ENCODE data around the gene ROBO2. TPM values are rescaled to one million over a fixed set of nuclear protein-coding genes. Genes with fewer than 3 reads are reported as not detected.

Gene ROBO2
- total and polyA plus RNA-seq, 4 donors: 0.30 to 72.4 (median 3.3) TPM

DNA sequence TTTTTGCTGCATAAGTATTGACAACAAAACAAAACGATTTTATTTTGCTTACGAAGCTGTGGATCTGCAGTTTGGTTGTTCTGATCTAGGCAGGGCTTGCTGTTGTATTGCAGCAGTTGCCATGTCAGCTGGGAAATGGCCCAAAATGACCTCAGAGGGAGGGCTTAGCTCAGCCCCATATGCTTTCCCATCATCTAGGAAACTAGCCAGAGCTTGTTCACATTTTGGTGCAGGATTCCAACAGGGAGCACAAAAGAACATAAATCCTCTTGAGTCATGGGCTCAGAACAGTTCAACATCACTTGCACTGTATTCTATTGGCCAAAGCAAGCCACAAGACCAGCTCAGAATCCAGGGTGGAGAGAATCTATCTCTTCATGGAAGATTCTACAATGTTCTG is 42.2 kb upstream of the ROBO2 start:
- 76% methylated on average over 2 of the region's 2 CpGs for WGBS, 2 donors

GRCh38 chr3:76998555-76998954 is 41.3 kb upstream of the ROBO2 start:
- 86 to 87% methylated on average over 3 of the region's 3 CpGs for WGBS, 2 donors
- ATAC-seq (ENCODE audit: insufficient read depth, low FRiP score) (no peak), DNase-seq (no peak)
- Histone ChIP-seq H3K9ac (ENCODE audit: insufficient read depth in 1 of 2, low read length in 2 of 2) (no peak overlapping the region), H3K4me3 (no peak overlapping the region), H3K4me1 (ENCODE audit: control insufficient read depth in 5 of 5, insufficient read depth in 5 of 5, low read length in 5 of 5) (peaks cover 0 to 9% (median 0%) of the 10 kb centered on the region in 5 donors), H3K9me3 (ENCODE audit: control insufficient read depth in 4 of 4, insufficient read depth in 3 of 4, low read length in 3 of 4) (no peaks in the 10 kb centered on the region), H3K36me3 (ENCODE audit: control insufficient read depth in 4 of 4, insufficient read depth in 4 of 4, low read length in 4 of 4) (no peaks in the 10 kb centered on the region), H3K27me3 (ENCODE audit: control insufficient read depth in 3 of 3, insufficient read depth in 3 of 3, low read length in 2 of 3) (no peaks in the 10 kb centered on the region), H3K27ac (ENCODE audit: low read depth in 1 of 2, low read length in 1 of 2) (no peak overlapping the region)
- TF ChIP-seq, protein P1, sequence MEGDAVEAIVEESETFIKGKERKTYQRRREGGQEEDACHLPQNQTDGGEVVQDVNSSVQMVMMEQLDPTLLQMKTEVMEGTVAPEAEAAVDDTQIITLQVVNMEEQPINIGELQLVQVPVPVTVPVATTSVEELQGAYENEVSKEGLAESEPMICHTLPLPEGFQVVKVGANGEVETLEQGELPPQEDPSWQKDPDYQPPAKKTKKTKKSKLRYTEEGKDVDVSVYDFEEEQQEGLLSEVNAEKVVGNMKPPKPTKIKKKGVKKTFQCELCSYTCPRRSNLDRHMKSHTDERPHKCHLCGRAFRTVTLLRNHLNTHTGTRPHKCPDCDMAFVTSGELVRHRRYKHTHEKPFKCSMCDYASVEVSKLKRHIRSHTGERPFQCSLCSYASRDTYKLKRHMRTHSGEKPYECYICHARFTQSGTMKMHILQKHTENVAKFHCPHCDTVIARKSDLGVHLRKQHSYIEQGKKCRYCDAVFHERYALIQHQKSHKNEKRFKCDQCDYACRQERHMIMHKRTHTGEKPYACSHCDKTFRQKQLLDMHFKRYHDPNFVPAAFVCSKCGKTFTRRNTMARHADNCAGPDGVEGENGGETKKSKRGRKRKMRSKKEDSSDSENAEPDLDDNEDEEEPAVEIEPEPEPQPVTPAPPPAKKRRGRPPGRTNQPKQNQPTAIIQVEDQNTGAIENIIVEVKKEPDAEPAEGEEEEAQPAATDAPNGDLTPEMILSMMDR (IDR thresholded peaks at IDR 0.05; ENCODE audit: control extremely low read depth, extremely low read depth): no peak

More for the DNA sequence above, 42.2 kb upstream of the ROBO2 start:
- peaks cover 0 to 9% (median 0%) of the 10 kb centered on the region in 5 donors for H3K4me1 ChIP-seq (ENCODE audit: control insufficient read depth in 5 of 5, insufficient read depth in 5 of 5, low read length in 5 of 5)
- TF ChIP-seq, protein P1 (IDR thresholded peaks at IDR 0.05; ENCODE audit: control extremely low read depth, extremely low read depth): no peak
- no peaks in the 10 kb centered on the region for H3K9me3 ChIP-seq (ENCODE audit: control insufficient read depth in 4 of 4, insufficient read depth in 3 of 4, low read length in 3 of 4)
- H3K27ac ChIP-seq (ENCODE audit: low read depth in 1 of 2, low read length in 1 of 2): no peak overlapping the region
- no peaks in the 10 kb centered on the region for H3K36me3 ChIP-seq (ENCODE audit: control insufficient read depth in 4 of 4, insufficient read depth in 4 of 4, low read length in 4 of 4)
- no peak overlapping the region for H3K4me3 ChIP-seq
- no peak overlapping the region for H3K9ac ChIP-seq (ENCODE audit: insufficient read depth in 1 of 2, low read length in 2 of 2)
- ATAC-seq (ENCODE audit: insufficient read depth, low FRiP score) (no peak), DNase-seq (peak in 1 of 3 donors; percentile 24)
- no peaks in the 10 kb centered on the region for H3K27me3 ChIP-seq (ENCODE audit: control insufficient read depth in 3 of 3, insufficient read depth in 3 of 3, low read length in 2 of 3)

DNA sequence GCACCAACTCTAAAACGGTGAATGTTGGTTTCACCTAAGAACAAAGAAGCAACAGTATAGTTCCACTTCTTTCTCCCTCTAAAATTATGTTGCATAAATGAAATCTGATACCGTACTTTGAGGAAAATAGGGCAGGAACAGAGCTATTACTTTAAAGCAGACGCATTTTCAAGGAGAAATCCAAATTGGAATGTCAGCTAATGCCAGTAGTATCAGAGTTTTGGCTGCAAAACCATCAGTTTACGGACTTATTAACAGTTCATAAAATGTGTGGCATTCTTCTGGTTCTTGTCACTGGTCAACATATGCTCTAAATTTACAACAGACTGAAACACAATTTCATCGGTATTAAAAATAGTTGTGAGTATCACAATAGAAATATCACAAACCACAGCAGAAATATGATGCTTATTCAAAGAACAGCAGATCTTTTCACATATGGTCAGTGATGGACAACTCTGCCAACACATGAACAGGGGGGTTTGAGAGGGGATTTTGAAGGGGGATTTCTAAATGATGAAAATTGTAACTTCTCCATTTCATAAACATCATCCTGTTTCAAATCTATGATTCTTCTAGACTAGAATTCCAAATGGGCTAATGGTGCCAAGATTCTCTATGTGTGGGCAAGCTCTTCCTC is 38.7 kb upstream of the ROBO2 start:
- H3K9me3 ChIP-seq (ENCODE audit: control insufficient read depth in 4 of 4, insufficient read depth in 3 of 4, low read length in 3 of 4): no peaks in the 10 kb centered on the region
- H3K27me3 ChIP-seq (ENCODE audit: control insufficient read depth in 3 of 3, insufficient read depth in 3 of 3, low read length in 2 of 3): no peaks in the 10 kb centered on the region
- H3K4me3 ChIP-seq: no peak overlapping the region
- H3K36me3 ChIP-seq (ENCODE audit: control insufficient read depth in 4 of 4, insufficient read depth in 4 of 4, low read length in 4 of 4): no peaks in the 10 kb centered on the region
- DNase-seq: peak in 2 of 3 donors; percentile 54 to 61
- TF ChIP-seq, protein P1 (IDR thresholded peaks at IDR 0.05; ENCODE audit: control extremely low read depth, extremely low read depth): no peak
- no peak overlapping the region for H3K27ac ChIP-seq (ENCODE audit: low read depth in 1 of 2, low read length in 1 of 2)
- H3K9ac ChIP-seq (ENCODE audit: insufficient read depth in 1 of 2, low read length in 2 of 2): peak overlapping the region in 1 of 2 donors; percentile 61
- ATAC-seq (ENCODE audit: insufficient read depth, low FRiP score): no peak
- WGBS, 2 donors: 72 to 80% methylated on average over 5 of the region's 5 CpGs
- peaks cover 0 to 9% (median 0%) of the 10 kb centered on the region in 5 donors for H3K4me1 ChIP-seq (ENCODE audit: control insufficient read depth in 5 of 5, insufficient read depth in 5 of 5, low read length in 5 of 5)
